HG02970 (cell line): ENCODE data around the gene PXDN.

Experiments used
- ATAC-seq: cut with Tn5 transposase; IDR thresholded peaks from one replicate; pipeline ENCODE4 v1.9.1; 2021; ENCODE audit warnings: mild to moderate bottlenecking, moderate library complexity, moderate number of reproducible peaks; ENCODE audit not compliant: unreplicated experiment, low FRiP score

Gene PXDN

GRCh38 chr2:1590596-1591460 lies 153.5 kb downstream of the PXDN start:
- no peak for ATAC-seq

GRCh38 chr2:1588978-1589621 lies 155.2 kb downstream of the PXDN start:
- ATAC-seq: no peak

GRCh38 chr2:1588051-1588977 lies 156.0 kb downstream of the PXDN start:
- no peak for ATAC-seq

- ATAC-seq: no peak
Measured at GRCh38 chr2:1586923-1587840, 157.1 kb downstream of the PXDN start.

- ATAC-seq: no peak
Measured at GRCh38 chr2:1586251-1586922, 157.9 kb downstream of the PXDN start.

GRCh38 chr2:1585635-1586034 lies 158.7 kb downstream of the PXDN start:
- ATAC-seq: no peak

GRCh38 chr2:1584691-1585485 lies 159.4 kb downstream of the PXDN start:
- no peak for ATAC-seq

- no peak for ATAC-seq
Measured at GRCh38 chr2:1584051-1584531, 160.2 kb downstream of the PXDN start.

- ATAC-seq: no peak
Measured at GRCh38 chr2:1582891-1583341, 161.4 kb downstream of the PXDN start.

GRCh38 chr2:1581965-1582625 lies 162.2 kb downstream of the PXDN start:
- no peak for ATAC-seq
